DMS53 treated with DMSO at 0.1 percent for 48 hours (cell line): ENCODE results near the gene CTNNA2.

Experiments
- DNase-seq: peaks from one replicate; lab custom pipeline; 2025; ENCODE audit not compliant: unreplicated experiment; lab: John Stamatoyannopoulos, UW

CTNNA2 gene

DNA sequence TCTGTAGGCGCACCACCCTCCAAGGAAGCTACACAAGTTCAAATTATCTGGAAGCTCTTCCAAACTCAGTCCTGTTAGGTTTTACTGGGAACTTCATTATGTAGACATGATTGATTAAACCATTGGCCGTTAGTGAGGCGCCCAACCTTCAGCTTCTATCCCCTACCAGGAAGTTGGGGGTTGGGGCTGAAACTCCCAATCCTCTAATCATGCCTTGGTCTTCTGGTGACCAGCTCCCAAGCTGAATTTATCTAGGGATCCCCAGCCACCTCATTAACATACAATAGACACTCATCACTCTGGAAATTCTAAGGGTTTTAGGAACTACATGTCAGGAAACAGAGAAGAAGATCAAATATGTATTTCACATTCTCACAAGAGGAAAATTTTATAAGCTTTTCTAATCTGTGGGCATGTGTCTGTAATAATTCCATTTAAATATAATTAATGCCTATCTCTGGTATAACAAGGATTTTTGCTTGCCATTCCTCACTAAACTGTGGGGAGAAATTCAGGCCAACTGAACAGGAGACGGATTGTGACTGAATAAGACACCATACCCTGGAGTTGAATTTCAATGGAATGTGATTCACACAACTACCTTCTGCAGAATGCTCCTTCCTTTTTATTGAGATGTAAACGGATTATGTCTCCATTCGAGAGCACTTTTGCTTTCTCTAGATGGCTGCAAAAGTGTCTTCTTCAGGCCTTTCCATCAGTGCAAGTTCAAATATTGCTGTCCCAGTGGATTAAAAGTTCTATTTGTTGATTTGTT, 463.1 kb downstream of the CTNNA2 start:
- DNase-seq, result no peak

DNA sequence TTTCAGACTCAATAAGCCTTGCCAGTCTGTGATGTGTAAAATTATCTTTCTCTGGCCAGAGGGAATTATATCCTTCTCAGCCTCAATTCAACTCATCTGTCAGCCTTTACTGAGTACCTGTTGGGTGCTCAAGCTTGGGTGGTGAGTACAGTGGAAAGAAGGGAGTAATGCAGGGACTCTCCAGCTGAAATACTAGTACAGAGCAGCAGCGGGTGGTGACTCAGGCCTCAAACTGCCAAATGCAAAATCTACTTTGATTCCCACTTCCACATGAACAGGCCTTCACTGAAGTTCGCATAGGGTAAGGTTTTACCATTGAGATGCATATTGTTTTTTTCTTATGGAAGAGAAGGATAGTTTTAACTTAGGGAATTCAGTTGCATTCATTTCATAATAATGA, 464.9 kb downstream of the CTNNA2 start:
- no peak for DNase-seq

DNA sequence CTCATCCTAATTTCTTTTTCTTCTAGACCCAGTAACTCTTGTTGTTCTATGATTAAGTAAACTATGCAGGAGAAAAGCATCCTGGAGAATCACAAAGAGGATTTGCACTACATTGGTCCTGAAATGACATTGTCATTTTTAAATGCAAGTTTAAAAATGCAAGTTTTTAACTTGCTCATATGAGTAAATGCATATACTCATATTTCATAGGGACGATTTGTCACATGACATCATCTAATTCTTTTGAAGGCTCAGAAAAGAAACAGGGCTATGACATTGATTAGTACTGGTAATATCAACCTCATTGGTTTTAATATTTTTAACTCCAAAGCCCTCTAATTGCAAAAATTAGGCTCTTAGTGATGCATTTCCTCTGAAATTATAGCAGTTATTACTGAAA, 467.3 kb downstream of the CTNNA2 start:
- DNase-seq, result no peak

DNA sequence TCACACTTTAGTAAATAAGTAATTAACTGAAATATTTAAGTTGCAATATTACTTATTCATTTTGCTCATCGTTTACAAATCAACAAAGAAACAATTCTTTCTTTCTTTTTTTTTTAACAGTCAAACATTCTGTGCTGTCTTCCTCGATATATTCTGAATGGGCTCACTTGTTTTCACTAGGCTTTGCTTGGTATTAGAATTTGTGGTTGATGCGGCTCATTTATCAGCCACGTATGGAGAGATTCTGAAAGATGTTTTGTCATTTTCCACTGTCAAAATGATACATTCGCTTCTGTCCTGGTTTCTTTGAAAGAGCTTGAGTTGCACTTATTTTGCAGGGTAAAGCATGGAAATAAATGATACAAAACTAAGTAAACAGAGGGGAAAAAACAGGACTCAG, 468.0 kb downstream of the CTNNA2 start:
- no peak for DNase-seq

DNA sequence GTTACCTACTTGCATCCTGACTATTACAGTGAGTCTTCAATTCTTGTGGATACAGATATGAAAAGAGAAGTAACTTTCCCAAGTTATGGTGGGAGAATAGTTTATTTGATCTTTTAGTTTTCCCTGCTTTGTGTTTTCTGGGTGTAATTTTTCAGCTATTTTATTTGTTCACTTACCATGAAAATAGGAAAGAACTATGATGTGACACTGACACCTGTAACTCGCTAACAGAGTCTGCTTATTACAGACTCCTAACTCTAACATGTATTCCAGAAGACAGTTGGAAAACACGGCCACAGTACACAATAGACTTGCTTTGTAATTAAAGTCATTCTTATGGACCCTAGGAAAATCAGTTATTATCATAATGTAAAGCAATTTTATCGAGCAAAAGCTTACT, 468.5 kb downstream of the CTNNA2 start:
- DNase-seq, result no peak

DNA sequence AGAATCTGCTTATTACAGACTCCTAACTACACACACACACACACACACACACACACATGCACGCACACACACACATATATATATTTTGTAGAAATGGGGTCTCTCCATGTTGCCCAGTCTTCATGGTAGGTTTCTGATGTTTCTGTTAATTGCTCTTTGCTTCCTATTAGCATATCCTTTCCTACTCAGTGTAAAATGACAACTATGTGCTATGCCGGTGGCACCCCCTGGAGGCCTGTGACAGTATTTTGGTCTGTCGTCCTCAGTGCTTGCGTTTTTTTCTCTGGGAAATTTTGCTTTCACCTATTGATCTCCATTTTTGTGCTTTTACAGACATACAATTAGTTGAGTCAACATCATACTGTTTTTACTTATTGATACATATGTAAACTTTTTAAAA, 469.6 kb downstream of the CTNNA2 start:
- no peak for DNase-seq

DNA sequence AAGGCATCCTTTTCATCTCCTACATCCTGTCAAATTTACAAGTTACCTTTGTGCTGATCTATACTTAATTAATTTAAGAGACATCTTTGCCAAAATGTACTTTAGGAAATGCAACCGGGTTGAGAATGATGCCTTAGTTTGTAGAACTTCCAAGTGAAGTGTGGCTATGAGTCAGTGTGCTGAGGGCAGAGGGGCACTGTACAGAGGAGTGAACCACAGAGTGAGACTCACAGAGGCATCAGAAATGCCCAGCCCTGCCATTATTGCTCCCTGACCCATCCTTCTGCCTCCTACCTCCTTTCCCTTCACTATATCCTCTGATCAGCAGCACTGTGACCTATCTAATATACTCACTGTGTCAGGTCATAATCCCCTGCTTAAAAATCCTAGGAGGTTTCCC, 471.6 kb downstream of the CTNNA2 start:
- no peak for DNase-seq

DNA sequence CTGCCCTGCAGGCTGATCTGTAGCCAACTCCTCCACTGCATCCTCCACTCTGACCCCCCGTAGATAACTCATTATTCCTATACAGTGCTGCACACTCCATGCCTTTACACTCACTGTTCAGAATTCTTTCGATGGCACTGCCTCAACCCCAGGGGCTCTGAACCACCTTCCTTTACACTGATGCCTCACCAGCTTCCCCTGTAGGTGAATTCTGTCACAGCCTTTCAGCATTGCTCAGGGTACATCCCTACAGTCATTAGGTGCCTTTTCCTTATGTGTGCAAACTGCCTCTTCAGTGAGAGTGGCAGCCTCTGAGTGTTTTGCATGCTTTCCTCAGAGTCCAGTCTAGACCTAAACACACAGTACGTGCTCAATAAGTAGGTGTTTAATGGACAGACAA, 472.3 kb downstream of the CTNNA2 start:
- no peak for DNase-seq

DNA sequence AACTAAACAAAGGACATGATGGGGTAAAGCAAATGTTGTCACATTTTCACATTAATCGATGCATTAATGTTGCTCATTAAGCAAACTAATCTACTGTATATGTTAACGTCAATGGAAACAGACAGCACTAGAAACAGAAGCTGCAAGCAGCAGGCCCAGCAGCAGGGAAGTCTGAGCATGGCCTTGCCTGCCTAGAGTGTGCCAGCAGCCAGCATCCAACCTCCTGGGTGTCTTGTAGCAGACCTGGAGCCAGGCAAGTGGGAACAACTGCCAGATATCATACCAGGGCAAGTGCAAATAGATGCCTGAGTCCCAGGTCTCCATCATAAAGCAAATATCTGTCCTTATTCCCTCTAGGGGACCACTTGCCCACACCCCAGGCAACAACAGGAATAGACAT, 472.7 kb downstream of the CTNNA2 start:
- no peak for DNase-seq

DNA sequence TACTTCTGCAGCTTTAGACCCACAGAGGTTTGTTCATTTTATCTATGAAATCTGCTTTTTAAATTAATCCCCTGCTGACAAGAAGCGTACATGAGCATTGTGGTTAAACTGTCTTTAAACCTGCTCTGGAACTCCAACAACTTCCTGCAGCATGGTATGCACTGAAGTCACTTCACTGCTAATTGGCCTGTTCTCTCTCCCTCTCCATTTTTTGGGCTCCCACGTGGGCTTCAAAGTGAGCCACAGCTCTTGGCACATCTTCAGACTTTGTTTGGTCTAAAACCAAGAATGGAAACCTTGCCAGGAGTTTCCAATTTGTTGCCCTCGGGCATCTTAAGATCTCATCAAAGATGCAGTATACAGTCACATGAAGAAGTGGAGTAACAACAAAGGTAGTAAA, 480.3 kb downstream of the CTNNA2 start:
- DNase-seq, result no peak

DNA sequence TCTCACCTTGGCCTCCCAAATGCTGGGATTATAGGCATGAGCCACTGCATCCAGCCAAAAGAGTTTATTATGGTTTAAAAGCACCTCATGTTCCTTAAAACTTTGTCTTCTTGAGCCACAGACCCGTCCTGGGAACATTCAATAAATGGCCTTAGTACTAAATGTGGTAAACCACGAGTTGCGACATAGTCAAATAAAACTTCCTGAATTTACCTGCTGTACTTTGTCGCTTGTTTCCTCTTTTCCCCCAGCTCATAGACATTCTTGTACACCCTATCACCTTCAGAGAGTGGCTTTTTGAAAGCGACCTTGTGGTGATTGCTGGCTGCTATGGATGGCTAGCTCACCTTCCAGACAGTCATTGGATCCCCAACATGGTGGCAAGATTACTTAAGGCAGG, 481.3 kb downstream of the CTNNA2 start:
- no peak for DNase-seq

DNA sequence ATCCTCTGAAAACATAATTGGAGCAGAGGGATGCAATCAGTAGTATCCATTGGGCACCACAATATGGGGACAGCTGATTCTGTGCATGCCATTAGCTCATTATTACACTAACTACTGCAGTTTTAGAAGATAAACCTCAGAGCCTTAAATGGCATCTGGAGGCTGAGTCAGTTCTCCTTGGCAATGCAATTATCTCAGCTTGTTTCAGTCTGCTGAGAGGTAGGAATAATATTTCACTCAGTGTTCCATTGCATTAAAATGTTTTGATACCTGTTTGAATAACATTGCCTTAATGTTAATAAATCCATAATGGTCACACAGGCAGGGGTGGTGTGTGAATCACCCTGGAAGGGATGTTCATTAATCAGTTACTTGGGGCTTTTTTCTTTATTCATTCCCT, 482.1 kb downstream of the CTNNA2 start:
- no peak for DNase-seq

DNA sequence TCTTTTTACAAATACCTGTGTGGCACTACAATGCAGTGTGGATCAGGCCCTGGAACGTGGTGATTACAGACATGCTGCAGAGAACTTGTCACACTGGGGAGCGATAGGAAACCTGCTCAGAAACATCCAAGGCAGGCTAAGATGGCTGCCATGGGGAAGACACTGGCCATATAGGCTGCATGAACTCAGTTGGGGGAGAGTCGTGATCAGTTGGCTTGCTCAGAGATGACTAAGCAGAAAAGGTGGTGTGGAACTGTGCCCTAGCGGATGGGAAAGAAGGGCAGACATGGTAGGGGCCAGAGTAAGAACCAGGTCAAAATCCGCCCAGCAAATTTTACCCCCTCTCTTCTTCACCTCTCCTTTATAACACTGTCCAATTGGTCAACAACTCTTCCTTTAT, 483.9 kb downstream of the CTNNA2 start:
- no peak for DNase-seq

DNA sequence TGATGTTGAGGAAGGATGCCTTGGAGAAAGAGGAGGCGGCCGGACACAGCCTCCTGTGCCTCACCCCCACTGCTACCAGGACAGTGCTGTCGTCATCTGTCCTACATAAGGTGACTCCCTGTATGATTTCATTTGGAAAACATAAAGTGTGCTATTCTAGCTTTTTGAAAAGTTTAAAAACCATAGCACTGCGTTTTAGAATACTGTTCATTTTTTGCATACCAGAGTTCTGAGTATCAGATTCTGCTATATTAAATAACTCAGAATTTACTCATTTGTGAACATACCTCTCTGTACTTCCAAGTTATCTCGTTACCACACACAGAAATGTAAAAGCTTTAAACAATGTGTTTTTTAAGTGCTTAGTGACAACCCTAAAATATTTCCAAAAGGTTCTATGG, 488.9 kb downstream of the CTNNA2 start:
- no peak for DNase-seq

DNA sequence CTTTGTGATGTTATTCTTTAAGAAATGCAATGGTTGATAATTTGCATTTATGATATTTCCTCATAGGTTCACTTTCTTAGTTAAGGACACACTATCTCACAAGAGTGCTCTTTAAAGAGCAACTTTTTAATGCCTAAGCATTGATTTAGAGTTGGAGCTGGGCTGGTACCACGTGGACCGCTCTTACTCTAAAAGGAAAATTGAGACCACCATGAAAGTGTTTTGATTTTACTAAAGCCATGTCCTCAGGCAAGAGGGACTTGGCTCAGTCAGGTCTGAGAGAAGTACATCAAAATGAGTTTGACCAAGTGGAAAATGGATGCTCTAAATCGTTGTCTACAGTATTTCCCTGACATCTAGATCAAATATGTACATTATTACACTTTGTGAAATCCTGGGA, 489.3 kb downstream of the CTNNA2 start:
- DNase-seq, result no peak

DNA sequence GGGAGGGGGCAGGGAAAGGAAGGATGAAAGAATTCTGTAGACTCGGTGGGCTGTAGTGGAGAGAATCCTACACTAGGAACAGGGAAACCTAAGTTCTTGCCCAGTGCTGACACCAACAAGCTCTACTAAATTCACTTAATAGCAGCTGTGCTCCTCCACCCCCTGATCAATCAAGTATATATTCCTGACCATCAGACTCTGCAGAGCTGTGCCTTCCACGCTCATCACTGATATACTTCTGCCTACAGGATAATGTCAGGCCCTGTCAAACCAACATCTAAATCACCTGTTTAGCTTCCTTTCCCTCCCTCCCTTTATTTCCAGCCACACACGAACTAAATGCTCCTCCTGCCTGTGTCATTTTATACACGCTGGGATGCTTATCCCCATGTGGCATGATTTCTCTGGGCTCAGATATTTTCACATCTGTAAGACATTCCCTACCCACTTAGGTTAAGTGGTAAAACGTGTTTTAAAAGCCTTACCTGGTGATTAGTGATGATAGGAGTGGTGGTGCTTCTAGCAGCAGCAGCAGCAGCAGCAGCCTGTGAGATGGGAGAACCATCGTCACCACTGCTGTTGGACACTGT, 489.8 kb downstream of the CTNNA2 start:
- no peak for DNase-seq

DNA sequence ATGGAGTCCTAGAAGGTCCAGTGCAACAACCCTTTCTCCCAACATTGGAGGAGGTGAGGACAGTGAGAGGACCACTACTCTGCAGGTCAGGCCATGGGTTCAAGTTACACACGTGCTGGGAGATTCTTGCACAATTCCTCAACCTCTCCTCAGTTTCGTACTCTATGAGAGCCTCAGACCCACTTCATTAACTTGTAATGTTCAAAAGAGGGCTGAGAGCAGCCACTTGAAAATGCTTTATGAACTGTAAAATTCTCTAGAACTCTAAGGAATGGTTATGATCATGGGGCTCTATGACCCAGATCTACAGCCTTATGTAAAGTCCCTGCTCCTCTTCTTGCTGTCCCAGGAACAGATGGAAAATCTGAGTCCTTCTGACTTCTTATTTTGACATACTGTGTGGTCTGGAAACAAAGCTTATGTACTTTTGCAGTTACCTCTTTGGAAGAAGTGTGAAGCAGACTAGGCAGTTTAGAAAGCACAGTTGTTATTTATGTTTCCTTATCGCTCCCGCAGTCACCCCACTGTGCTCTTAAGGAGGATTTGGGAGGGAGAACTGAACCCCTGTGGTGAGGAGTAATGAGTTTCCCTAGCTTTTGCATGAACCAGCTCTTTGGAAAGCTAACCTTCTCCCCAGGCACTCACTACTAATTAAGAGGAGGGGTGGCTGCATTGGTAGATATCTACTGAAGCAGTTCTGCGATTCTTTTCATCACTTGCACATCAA, 495.1 kb downstream of the CTNNA2 start:
- DNase-seq, result no peak

DNA sequence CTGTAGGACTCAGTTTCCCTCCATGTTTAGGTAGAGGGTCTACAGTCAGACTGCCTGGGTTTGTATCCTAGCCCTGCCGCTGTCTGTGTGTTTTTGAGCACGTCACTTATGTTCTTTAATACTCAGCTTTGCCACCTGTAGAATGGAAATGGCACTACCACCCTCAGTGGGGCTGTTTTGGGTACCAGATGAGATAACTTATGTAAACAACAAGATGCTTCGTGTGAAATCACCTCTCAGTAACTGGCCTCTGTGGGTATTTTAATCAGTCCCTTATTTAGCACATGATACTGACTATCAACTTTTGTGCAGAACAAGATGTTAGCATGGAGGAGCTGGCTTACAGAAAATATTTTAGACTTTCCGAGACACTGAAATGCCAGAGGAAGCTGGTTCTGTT, 495.7 kb downstream of the CTNNA2 start:
- DNase-seq, result no peak

DNA sequence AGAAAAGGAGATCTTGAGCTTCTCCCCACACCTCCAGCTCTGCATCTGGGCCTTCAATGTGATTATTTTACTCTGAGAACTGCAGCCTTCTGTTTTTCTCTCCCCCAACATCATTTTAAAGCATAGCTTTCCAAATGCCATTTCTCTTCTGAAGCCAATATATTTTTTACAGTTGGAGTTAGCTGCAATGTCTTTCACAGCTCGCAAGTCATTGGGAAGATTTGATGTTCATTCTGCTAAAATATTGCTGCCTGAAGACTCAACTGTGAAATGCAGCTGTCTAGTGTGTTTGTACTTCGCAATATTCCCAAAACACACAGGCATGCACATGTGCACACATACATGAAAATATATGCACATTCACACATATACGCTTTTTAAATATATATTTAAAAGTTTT, 496.4 kb downstream of the CTNNA2 start:
- no peak for DNase-seq

DNA sequence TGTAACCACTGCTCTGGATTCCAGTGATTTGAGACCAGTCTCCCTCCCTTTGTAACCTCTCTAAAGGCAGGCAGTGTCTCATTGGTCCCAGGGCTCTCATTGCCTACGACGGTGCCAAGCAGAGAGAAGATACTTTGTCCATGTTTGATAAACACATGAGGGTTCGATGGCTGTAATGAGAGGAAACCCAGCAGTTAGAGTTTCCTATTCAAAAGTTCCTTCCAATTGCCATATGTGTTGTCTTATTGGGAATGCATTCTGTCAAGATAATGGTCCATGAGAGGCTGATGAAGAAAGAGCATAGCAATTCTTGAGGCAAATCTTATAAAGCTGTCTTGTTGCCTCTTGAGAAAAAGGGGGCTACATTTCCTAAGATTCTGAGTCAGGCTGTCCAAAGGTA, 499.2 kb downstream of the CTNNA2 start:
- DNase-seq, result no peak

DNA sequence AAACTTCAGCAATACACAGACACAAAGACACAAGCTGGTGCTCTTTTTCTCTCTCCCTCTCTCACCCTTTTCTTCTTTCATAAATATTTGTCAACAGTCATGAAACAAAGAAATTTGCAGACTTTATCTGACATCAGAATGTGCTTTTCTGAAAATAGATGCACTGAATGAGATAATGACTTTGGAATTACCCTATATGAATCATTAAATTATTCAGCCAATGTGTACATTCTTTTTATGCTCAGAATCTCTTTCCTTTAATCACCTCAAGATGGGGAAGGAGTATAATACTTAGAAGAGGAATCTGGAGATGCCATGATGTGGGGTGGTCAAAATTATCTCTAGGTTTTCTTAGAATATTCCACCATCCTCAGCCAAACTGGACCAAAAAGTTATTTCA, 501.8 kb downstream of the CTNNA2 start:
- no peak for DNase-seq

DNA sequence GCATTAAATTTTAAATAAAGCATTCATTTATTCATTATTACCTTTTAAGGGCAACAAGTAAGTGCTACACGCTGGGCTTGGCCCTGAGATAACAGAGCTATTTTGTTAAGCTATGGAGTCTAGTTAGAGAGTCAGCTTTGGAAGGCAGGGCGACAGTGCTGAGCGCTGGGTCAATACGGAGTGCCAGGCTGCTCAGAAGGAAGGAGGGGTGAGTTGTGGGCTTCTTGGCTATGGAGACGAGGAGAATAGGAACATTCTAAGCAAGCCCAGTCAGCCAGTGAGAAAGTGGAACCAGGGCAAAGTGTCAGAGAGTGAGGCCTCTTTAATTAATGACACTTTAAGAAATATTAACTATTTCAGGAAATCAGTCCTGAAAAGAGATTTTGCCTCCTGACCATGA, 503.3 kb downstream of the CTNNA2 start:
- no peak for DNase-seq
